Measurements from ENCODE around the gene CASTOR1.

Gene CASTOR1

DNA sequence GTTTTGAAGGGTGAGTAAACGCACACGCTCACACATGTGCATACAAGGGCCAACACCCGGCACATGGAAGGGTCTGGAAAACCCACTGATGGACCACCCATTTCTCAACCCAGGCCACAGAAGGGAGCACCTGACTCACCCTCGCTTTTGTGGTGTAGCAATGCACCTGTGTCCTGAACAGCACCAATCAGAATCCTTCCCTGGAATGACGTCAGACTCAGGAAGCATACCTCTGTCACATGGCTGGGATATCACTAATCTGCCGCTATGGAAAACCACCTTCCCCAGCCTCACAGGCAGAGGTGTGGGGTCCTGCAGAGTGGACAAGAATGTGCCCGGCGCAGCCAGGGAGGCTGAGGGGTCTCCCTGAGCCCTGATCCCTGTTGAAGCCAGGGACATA lies 13.7 kb downstream of the CASTOR1 start:
- H4K20me1 ChIP-seq = no peaks in the 10 kb centered on the region
- H3K9me3 ChIP-seq (replicated peaks in 1 of 11) = no peaks in the 10 kb centered on the region
- peak overlapping the region in 4 of 10 experiments; percentile 2 to 25 (median 12); a peak in 3 of 20 replicates for H3K4me3 ChIP-seq
- no peak for TF ChIP-seq Cebpa-rat (IDR thresholded peaks at IDR 0.05)
- H3K9ac ChIP-seq = peak overlapping the region; percentile 42 to 75 (median 71); a peak in 20 of 22 replicates
- H3K36me3 ChIP-seq = peaks cover 0 to 12% (median 4%) of the 10 kb centered on the region in 11 experiments; a peak in 7 of 22 replicates
- peak overlapping the region; percentile 86 to 100 (median 98) for H3K4me2 ChIP-seq
- peak overlapping the region; percentile 71 to 99 (median 84) for H3K27ac ChIP-seq
- H3K27me3 ChIP-seq = no peaks in the 10 kb centered on the region
- peaks cover 84 to 100% (median 99%) of the 10 kb centered on the region in 10 experiments for H3K4me1 ChIP-seq

GRCh38 chr22:30274437-30274812 lies 14.9 kb downstream of the CASTOR1 start:
- H3K4me3 ChIP-seq = no peak overlapping the region
- no peak for TF ChIP-seq Cebpa-rat (IDR thresholded peaks at IDR 0.05)
- no peaks in the 10 kb centered on the region for H4K20me1 ChIP-seq
- H3K9ac ChIP-seq = peak overlapping the region in 9 of 11 experiments; percentile 3 to 75 (median 49); a peak in 9 of 22 replicates
- peak overlapping the region; percentile 71 to 99 (median 84); a peak in 20 of 22 replicates for H3K27ac ChIP-seq
- H3K4me2 ChIP-seq = peak overlapping the region; percentile 86 to 100 (median 98)
- H3K4me1 ChIP-seq = peaks cover 81 to 100% (median 100%) of the 10 kb centered on the region in 10 experiments
- no peaks in the 10 kb centered on the region for H3K27me3 ChIP-seq
- H3K36me3 ChIP-seq = peaks cover 0 to 24% (median 11%) of the 10 kb centered on the region in 11 experiments; a peak in 12 of 22 replicates
- no peaks in the 10 kb centered on the region for H3K9me3 ChIP-seq (replicated peaks in 1 of 11)

GRCh38 chr22:30273711-30274436 lies 15.4 kb downstream of the CASTOR1 start:
- no peaks in the 10 kb centered on the region for H4K20me1 ChIP-seq
- peaks cover 0 to 30% (median 16%) of the 10 kb centered on the region in 11 experiments; a peak in 14 of 22 replicates for H3K36me3 ChIP-seq
- peaks cover 81 to 100% (median 100%) of the 10 kb centered on the region in 10 experiments for H3K4me1 ChIP-seq
- no peak overlapping the region for H3K4me3 ChIP-seq
- peak overlapping the region; percentile 86 to 100 (median 98) for H3K4me2 ChIP-seq
- H3K9ac ChIP-seq = peak overlapping the region; percentile 5 to 75 (median 29); a peak in 14 of 22 replicates
- H3K27ac ChIP-seq = peak overlapping the region; percentile 71 to 99 (median 84)
- no peaks in the 10 kb centered on the region for H3K9me3 ChIP-seq (replicated peaks in 1 of 11)
- TF ChIP-seq Cebpa-rat (IDR thresholded peaks at IDR 0.05) = no peak
- no peaks in the 10 kb centered on the region for H3K27me3 ChIP-seq

- peaks cover 86 to 100% (median 100%) of the 10 kb centered on the region in 10 experiments for H3K4me1 ChIP-seq
- no peaks in the 10 kb centered on the region for H3K9me3 ChIP-seq (replicated peaks in 1 of 11)
- H3K4me3 ChIP-seq = no peak overlapping the region
- no peaks in the 10 kb centered on the region for H4K20me1 ChIP-seq
- peak overlapping the region; percentile 11 to 100 (median 98); a peak in 21 of 22 replicates for H3K4me2 ChIP-seq
- H3K27ac ChIP-seq = peak overlapping the region; percentile 71 to 99 (median 85); a peak in 21 of 22 replicates
- peak overlapping the region in 8 of 11 experiments; percentile 10 to 75 (median 30); a peak in 10 of 22 replicates for H3K9ac ChIP-seq
- TF ChIP-seq Cebpa-rat (IDR thresholded peaks at IDR 0.05) = no peak
- H3K27me3 ChIP-seq = no peaks in the 10 kb centered on the region
- peaks cover 0 to 36% (median 21%) of the 10 kb centered on the region in 11 experiments; a peak in 14 of 22 replicates for H3K36me3 ChIP-seq
These were observed 16.3 kb downstream of the CASTOR1 start for GRCh38 chr22:30272781-30273601.

DNA sequence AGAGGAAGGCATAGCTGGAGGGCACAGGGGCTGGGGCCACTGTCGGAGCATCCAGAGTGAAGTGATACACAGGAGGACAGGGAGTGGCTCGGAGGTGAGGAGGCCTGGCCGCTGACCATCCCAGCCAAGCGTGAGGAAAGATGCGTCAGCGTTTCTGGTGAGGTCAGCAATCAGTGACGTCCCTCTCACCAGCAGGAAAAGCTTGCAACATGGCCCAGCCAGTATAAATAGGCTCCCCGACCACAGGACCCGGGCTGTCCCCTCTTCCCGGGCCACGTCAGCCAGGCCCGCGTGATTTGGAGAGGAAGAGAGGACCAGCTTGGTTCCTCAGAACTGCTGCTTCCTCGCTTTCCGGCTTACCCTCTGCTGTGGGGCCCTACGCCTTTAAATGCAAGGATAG lies 18.5 kb downstream of the CASTOR1 start:
- Histone ChIP-seq H4K20me1 (no peaks in the 10 kb centered on the region), H3K4me2 (peak overlapping the region; percentile 37 to 100 (median 98)), H3K9me3 (replicated peaks in 1 of 11) (no peaks in the 10 kb centered on the region), H3K36me3 (peaks cover 0 to 36% (median 21%) of the 10 kb centered on the region in 11 experiments; a peak in 14 of 22 replicates), H3K9ac (peak overlapping the region; percentile 8 to 94 (median 60); a peak in 17 of 22 replicates), H3K27me3 (no peaks in the 10 kb centered on the region), H3K4me3 (peak overlapping the region in 3 of 10 experiments; percentile 9 to 41 (median 22); a peak in 3 of 20 replicates), H3K4me1 (peaks cover 82 to 96% (median 86%) of the 10 kb centered on the region in 10 experiments), H3K27ac (peak overlapping the region; percentile 56 to 100 (median 99))
- TF ChIP-seq Cebpa-rat (IDR thresholded peaks at IDR 0.05) = peak in 5 of 11 experiments; percentile 28 to 95 (median 65); a peak in 6 of 22 replicates

- TF ChIP-seq Cebpa-rat (IDR thresholded peaks at IDR 0.05) = no peak
- Histone ChIP-seq H3K27ac (peak overlapping the region; percentile 79 to 100 (median 99); a peak in 21 of 22 replicates), H3K27me3 (no peaks in the 10 kb centered on the region), H3K4me2 (peak overlapping the region; percentile 85 to 100 (median 98)), H3K9ac (peak overlapping the region; percentile 83 to 98 (median 96)), H3K4me1 (peaks cover 82 to 96% (median 86%) of the 10 kb centered on the region in 10 experiments), H3K9me3 (replicated peaks in 1 of 11) (no peaks in the 10 kb centered on the region), H3K4me3 (peak overlapping the region in 9 of 10 experiments; percentile 56 to 92 (median 77); a peak in 18 of 20 replicates), H3K36me3 (peaks cover 0 to 57% (median 42%) of the 10 kb centered on the region in 11 experiments; a peak in 20 of 22 replicates), H4K20me1 (peaks cover 0 to 22% (median 0%) of the 10 kb centered on the region in 11 experiments; a peak in 3 of 22 replicates)
These were observed 21.0 kb downstream of the CASTOR1 start for GRCh38 chr22:30268331-30268730.

DNA sequence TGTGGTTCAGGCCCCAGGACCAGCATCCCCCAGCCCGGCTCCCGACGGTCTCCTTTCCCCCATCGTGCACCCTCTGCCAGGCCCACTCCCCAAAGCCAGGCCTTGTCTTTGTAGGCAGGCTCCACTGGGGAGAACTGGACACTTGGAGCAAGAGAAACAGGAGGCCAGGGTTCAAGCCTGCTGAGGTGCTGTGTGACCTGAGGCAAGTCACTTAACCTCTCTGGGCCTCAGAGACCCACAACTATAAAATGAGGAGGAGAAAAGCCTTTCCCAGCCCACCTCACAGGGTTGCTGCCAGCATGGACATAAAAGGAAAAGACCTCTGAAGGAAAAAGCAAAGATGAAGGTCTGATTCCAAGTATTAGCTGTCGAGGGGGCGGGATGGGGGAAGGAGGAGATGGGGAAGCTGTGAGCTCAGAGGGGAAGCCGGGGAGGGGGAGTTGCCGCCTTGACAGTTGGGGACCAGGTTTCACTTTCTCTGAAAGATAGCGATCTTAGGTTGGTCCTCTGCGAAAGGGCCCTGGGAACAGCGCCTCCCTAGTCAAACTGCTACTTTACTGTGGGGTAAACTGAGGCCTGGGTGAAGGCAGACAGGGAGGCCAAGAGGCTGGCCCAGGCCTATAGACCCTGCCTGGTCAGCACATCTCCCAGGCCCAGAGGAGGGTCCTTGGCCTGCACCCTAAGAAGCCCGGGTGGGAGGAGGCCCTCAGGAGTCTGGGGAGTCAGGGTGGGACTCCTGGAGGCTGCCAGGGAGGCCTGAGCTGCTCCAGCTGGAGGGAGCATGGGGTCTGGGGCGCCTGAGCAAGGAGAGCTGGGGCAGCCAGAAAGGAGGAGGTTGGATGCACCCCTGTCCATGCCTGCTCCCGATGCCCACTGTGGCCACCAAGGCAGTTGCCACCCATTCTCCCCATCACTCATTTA lies 21.7 kb downstream of the CASTOR1 start:
- peak overlapping the region; percentile 79 to 100 (median 99) for H3K27ac ChIP-seq
- H3K4me1 ChIP-seq = peaks cover 82 to 95% (median 86%) of the 10 kb centered on the region in 10 experiments
- H3K9ac ChIP-seq = peak overlapping the region; percentile 83 to 98 (median 96)
- peak overlapping the region; percentile 85 to 100 (median 98) for H3K4me2 ChIP-seq
- H3K9me3 ChIP-seq (replicated peaks in 1 of 11) = no peaks in the 10 kb centered on the region
- TF ChIP-seq Cebpa-rat (IDR thresholded peaks at IDR 0.05) = no peak
- peaks cover 0 to 57% (median 46%) of the 10 kb centered on the region in 11 experiments; a peak in 20 of 22 replicates for H3K36me3 ChIP-seq
- H3K27me3 ChIP-seq = no peaks in the 10 kb centered on the region
- peaks cover 0 to 28% (median under 1%) of the 10 kb centered on the region in 11 experiments; a peak in 7 of 22 replicates for H4K20me1 ChIP-seq
- peak overlapping the region; percentile 56 to 92 (median 76) for H3K4me3 ChIP-seq
